HG02678 (cell line): ENCODE data around the gene PTRHD1.
A peak's percentile ranks its signal among the peaks of the same experiment; 100 is the strongest.
"Not testable (repeated sequence)": the region's sequence is repeated elsewhere in the genome, so short reads cannot be mapped to it uniquely, and the experiment has no call there.

Source experiments
- ATAC-seq: cut with Tn5 transposase; IDR thresholded peaks from one replicate; pipeline ENCODE4 v1.9.1; 2021; ENCODE audit warnings: mild to moderate bottlenecking, moderate library complexity; ENCODE audit not compliant: unreplicated experiment

Gene PTRHD1

GRCh38 chr2:24813691-24814137 lies 20.5 kb upstream of the PTRHD1 start:
- no peak for ATAC-seq

- ATAC-seq: no peak
Observed at GRCh38 chr2:24809316-24810007, 16.3 kb upstream of the PTRHD1 start.

- no peak for ATAC-seq
Observed at GRCh38 chr2:24806661-24807036, 13.5 kb upstream of the PTRHD1 start.

- ATAC-seq: not testable (repeated sequence)
Observed at GRCh38 chr2:24805811-24806660, 12.8 kb upstream of the PTRHD1 start.

- ATAC-seq: not testable (repeated sequence)
Observed at GRCh38 chr2:24800487-24800886, 7.3 kb upstream of the PTRHD1 start.

GRCh38 chr2:24797644-24798043 lies 4.5 kb upstream of the PTRHD1 start:
- ATAC-seq: no peak

GRCh38 chr2:24793761-24794435 lies 707 bp upstream of the PTRHD1 start:
- no peak for ATAC-seq

GRCh38 chr2:24792542-24792873 lies 683 bp downstream of the PTRHD1 start:
- ATAC-seq: no peak

- no peak for ATAC-seq
Observed at GRCh38 chr2:24791452-24791851, 1.7 kb downstream of the PTRHD1 start.

- ATAC-seq: no peak
Observed at GRCh38 chr2:24788816-24789215, 4.4 kb downstream of the PTRHD1 start.

GRCh38 chr2:24787532-24787931 lies 5.7 kb downstream of the PTRHD1 start:
- no peak for ATAC-seq

- peak; percentile 91 for ATAC-seq
Observed at GRCh38 chr2:24785671-24786321, 7.4 kb downstream of the PTRHD1 start.

- no peak for ATAC-seq
Observed at GRCh38 chr2:24783641-24784040, 9.6 kb downstream of the PTRHD1 start.

GRCh38 chr2:24779116-24779515 lies 14.1 kb downstream of the PTRHD1 start:
- ATAC-seq: no peak

GRCh38 chr2:24774373-24774772 lies 18.8 kb downstream of the PTRHD1 start:
- no peak for ATAC-seq

GRCh38 chr2:24771764-24772586 lies 21.2 kb downstream of the PTRHD1 start:
- ATAC-seq: no peak

- no peak for ATAC-seq
Observed at GRCh38 chr2:24771061-24771460, 22.1 kb downstream of the PTRHD1 start.

GRCh38 chr2:24768601-24769000 lies 24.6 kb downstream of the PTRHD1 start:
- no peak for ATAC-seq

- no peak for ATAC-seq
Observed at GRCh38 chr2:24768013-24768412, 25.2 kb downstream of the PTRHD1 start.

- no peak for ATAC-seq
Observed at GRCh38 chr2:24766609-24767008, 26.6 kb downstream of the PTRHD1 start.
